Stomach (tissue), 4 donors: ENCODE data around the gene DHRS1.

Experiments used
- CTCF ChIP-seq, 7 experiments: fragments of 450-650 bp in 4 of 7; fragments of 200-600 bp in 3 of 7; sonication (generic) in 3 of 7; IDR thresholded peaks; one replicate each; pipeline ENCODE4 v1.5.1; 2016 to 2019; ENCODE audit warnings: antibody characterized with exemption in 7 of 7, control low read depth in 2 of 7, mild to moderate bottlenecking in 1 of 7
- EP300 ChIP-seq: sonication (generic); formaldehyde crosslinking; IDR thresholded peaks from one replicate; pipeline ENCODE4 v1.6.1; 2017; ENCODE audit warnings: antibody characterized with exemption

- TF ChIP-seq CTCF (IDR thresholded peaks at IDR 0.05), result no peak
- no peak for TF ChIP-seq EP300
These were observed 15.0 kb upstream of the DHRS1 start for GRCh38 chr14:24314377-24315193.
